ENCODE results near the gene CACNA2D1. TPM values are rescaled to one million over a fixed set of nuclear protein-coding genes. Genes with fewer than 3 reads are reported as not detected.

The CACNA2D1 gene
- total RNA-seq, 2 experiments from 2014 or later = not detected

GRCh38 chr7:82172017-82172416 lies 271.6 kb downstream of the CACNA2D1 start:
- no peak overlapping the region for H3K27ac Mint-ChIP-seq
- no peaks in the 10 kb centered on the region for H3K27me3 Mint-ChIP-seq
- intact Hi-C loops (cut with micrococcal nuclease) = no loop called here
- no peak overlapping the region for H3K4me3 Mint-ChIP-seq
- H3K4me1 Mint-ChIP-seq (ENCODE audit: low read depth) = no peaks in the 10 kb centered on the region
- DNase-seq (no peak), ATAC-seq (no peak)
- no peak for TF ChIP-seq CTCF (IDR thresholded peaks at IDR 0.05)
- no peaks in the 10 kb centered on the region for H3K36me3 Mint-ChIP-seq (ENCODE audit: low read depth)
- ChIA-PET CTCF (no interaction called here), POLR2A (no interaction called here)
- H3K9me3 Mint-ChIP-seq = no peaks in the 10 kb centered on the region

GRCh38 chr7:82167558-82168314 lies 275.8 kb downstream of the CACNA2D1 start:
- Mint-ChIP-seq H3K36me3 (ENCODE audit: low read depth) (no peaks in the 10 kb centered on the region), H3K4me3 (no peak overlapping the region), H3K9me3 (no peaks in the 10 kb centered on the region), H3K27me3 (no peaks in the 10 kb centered on the region), H3K4me1 (ENCODE audit: low read depth) (no peaks in the 10 kb centered on the region), H3K27ac (no peak overlapping the region)
- DNase-seq = no peak
- ChIA-PET CTCF (no interaction called here), POLR2A (no interaction called here)
- no peak for ATAC-seq
- intact Hi-C loops (cut with micrococcal nuclease) = no loop called here
- no peak for TF ChIP-seq CTCF (IDR thresholded peaks at IDR 0.05)

GRCh38 chr7:82166260-82167015 lies 277.1 kb downstream of the CACNA2D1 start:
- intact Hi-C loops (cut with micrococcal nuclease) = no loop called here
- Mint-ChIP-seq H3K27me3 (no peaks in the 10 kb centered on the region), H3K36me3 (ENCODE audit: low read depth) (no peaks in the 10 kb centered on the region), H3K27ac (no peak overlapping the region), H3K9me3 (no peaks in the 10 kb centered on the region), H3K4me1 (ENCODE audit: low read depth) (no peaks in the 10 kb centered on the region), H3K4me3 (no peak overlapping the region)
- no peak for ATAC-seq
- ChIA-PET POLR2A (no interaction called here), CTCF (interaction anchor here (1.0 kb wide), 1 partner anchor 324 kb away, joined by 3 read pairs; no protein-coding TSS in a partner anchor)
- TF ChIP-seq CTCF (IDR thresholded peaks at IDR 0.05) = no peak
- DNase-seq = no peak

- CTCF ChIA-PET = no interaction called here
- H3K9me3 Mint-ChIP-seq = no peaks in the 10 kb centered on the region
- POLR2A ChIA-PET = no interaction called here
These were observed 278.8 kb downstream of the CACNA2D1 start for GRCh38 chr7:82164813-82165212.

More at GRCh38 chr7:82164813-82165212, 278.8 kb downstream of the CACNA2D1 start:
- intact Hi-C loops (cut with micrococcal nuclease) = no loop called here
- TF ChIP-seq CTCF (IDR thresholded peaks at IDR 0.05) = no peak
- no peaks in the 10 kb centered on the region for H3K27me3 Mint-ChIP-seq
- no peaks in the 10 kb centered on the region for H3K4me1 Mint-ChIP-seq (ENCODE audit: low read depth)
- DNase-seq = no peak
- no peak overlapping the region for H3K4me3 Mint-ChIP-seq
- H3K36me3 Mint-ChIP-seq (ENCODE audit: low read depth) = no peaks in the 10 kb centered on the region
- ATAC-seq = no peak
- H3K27ac Mint-ChIP-seq = no peak overlapping the region
